GM21717 (cell line): ENCODE data around the gene MRTO4.
"Not testable (repeated sequence)": the region's sequence is repeated elsewhere in the genome, so short reads cannot be mapped to it uniquely, and the experiment has no call there.

Source experiments
- ATAC-seq: cut with Tn5 transposase; IDR thresholded peaks from one replicate; pipeline ENCODE4 v1.9.1; 2021; ENCODE audit warnings: mild to moderate bottlenecking, moderate library complexity; ENCODE audit not compliant: unreplicated experiment

MRTO4 gene

DNA sequence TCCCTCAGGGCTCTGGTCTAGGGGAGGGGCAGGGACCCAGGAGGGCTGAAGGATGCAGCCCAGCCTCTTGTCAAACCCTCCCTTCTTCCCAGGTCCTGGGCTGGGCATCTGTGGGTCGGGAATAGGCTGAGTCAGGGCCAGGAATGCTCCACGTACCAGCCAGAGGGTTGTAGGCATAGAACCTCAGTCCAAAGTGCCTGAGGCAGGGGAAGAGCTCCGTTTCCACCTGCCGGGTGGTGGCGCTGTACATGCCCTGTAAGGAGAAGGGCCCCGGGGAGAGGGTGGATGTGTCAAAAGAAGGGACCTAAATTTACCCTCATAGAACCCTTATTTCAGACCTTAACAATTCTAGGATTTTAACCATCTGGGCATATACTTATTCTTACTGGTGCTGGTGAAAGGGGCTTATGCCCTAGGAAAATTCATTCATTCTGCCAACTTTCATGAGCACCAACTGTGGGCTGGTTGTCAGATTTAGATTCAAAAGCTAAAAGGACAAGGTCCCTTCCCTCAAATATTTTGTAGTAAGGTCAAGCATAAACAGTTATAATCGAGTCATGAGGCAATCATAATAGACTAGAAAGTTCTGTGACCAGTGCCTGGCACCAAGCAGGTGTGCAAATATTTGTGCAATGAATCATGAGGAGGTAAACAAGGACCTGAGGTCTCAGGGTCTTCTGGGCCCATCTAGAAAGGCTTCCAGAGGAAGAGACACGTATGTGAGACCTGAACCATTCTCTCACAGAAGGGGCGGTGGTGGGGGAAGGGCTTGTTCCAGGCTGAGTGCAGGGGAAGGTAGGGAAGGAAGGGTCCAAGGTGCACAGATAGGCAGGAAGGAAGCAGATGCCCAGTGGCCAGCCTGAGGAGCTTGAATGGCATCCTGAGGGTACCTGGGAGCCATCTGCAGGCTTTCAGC lies 18.1 kb downstream of the MRTO4 start:
- ATAC-seq, result not testable (repeated sequence)

DNA sequence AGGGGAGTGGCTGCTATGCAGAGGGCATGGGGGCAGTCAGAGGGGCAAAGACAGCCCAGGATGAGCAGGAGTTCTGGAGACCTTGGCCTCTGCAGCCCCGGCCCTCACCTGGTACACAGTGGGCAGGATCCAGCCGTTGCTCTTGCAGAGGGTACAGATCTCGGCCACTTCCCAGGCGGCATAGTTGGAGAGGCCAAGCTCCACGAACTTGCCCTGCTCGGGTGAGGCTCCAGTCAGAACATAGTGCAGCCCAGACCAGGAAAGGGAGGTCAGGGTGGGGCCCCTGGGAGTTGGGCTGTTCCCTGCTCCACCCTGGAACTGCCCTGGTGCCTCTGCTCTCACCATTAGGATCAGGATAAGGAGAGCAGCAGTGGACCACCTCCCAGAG lies 18.7 kb downstream of the MRTO4 start:
- not testable (repeated sequence) for ATAC-seq

DNA sequence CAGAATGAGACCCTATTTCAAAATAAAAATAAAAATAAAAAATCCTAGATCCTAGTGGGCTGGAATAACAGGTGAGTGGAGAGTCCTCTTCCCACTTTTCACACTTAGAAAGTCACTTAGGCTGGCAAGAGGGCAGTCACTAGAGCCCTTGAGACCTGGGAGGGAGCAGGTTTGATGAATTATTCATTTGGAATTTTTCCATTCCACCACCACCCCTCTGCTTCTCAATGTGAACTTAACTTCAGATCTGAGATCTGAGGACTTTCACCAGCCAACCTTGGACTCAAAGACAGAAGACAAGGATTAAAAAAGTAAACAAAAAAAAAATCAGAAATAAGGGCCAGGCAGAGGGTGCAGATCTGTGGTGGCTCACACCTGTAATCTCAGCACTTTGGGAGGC lies 20.5 kb downstream of the MRTO4 start:
- ATAC-seq, result no peak

DNA sequence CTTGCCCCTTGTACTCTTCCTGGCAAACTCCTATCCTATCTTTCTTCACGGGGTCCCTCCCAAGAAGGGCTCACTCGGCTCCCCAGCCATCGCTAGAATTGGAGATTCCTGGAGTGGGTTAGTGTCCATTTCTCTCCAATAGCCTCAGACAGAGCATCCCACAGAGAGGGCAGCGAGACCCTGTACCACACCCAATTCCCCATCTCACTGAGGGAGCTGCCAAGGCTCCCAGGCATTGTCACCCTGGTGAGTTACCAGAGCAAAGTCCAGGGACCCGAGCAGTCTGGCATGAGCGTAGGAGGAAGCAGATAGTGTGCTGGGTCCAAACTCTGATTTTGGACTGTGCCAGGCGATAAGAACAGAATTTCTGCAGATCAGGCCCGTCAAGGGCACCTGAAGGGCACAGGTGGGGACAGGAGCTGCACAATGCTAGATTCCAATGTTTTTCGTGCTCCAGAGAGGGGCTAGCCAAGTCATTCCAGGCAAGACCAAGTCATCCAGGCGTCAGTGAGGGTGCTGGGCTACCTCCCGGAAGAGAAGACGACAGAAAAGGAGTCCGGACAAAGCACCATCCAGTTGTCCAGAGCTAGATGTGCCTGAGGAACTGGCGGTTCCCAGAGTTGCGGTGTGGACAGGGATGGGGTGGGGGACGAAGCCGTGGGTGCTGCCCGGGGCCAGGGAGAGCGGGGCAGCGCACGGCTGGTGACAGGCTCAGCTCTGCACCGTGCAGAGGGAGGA lies 21.7 kb downstream of the MRTO4 start:
- no peak for ATAC-seq

DNA sequence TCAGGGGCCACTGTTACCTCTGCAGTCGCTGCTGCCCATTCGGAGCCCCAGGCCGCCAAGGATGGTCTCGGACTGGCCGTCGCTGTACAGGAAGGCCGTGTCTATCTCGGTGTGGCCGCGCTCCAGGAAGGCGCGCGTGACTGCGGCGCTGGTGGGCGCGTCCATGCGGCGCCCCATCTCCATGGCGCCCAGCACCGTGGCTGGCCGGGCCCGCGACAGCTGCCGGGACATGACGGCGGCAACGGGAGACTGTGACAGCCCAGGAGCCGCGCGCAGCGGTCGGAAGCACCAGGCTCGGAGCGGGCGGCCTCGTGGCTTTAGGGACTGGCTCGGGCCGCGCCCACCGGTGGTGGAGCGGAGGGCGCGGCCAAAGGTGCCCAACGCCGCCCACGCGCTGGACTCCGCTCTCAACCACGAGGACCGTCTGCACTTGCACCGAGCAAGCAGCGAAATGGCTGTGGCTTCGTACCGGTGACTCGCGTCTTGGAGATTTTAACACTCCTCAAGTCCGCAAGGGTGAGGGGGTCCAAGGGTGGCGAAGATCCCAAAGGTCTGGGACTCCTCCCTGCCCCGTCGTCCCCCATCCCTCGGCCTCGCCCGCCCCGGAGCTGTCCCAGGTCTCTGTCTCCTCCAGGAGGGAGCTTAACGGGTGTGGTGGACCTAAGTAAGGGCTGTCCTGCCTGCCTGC lies 22.4 kb downstream of the MRTO4 start:
- ATAC-seq, result not testable (repeated sequence)

DNA sequence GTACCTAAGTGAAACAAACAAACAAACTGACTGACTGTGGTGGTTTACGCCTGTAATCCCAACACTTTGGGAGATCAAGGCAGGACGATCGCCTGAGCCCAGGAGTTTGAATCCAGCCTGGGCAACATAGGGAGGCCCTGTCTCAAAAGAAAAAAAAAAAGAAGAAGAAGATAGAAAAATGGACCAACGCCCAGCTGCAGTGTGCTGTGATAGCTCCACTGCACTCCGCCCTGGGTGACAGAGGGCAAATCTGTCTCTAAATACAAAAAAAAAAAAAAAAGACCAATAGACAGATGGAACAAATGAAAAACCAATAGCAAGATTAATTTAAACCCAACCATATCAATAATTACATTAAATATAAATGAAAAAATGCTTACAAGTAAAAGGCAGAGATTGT lies 23.0 kb downstream of the MRTO4 start:
- ATAC-seq, result no peak

DNA sequence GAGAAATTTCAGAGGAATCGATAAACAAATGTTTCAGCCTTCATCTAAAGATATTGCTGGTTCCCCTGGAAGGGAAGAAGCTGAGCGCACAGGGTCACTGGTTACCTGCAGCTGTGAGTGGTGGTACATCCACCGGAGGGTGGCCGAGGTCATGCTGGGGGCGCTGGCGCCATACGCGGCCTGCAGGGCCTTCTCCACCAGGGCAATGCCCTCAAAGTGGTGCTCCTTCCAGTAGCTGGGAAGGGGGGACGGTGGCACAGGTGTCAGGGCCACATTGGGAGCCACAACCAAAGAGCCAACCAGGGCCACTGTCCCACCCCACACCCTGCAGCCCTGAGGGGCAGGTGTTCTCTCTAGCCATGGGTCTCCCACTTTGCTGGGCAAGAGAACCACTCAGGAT lies 32.3 kb downstream of the MRTO4 start:
- ATAC-seq, result no peak

DNA sequence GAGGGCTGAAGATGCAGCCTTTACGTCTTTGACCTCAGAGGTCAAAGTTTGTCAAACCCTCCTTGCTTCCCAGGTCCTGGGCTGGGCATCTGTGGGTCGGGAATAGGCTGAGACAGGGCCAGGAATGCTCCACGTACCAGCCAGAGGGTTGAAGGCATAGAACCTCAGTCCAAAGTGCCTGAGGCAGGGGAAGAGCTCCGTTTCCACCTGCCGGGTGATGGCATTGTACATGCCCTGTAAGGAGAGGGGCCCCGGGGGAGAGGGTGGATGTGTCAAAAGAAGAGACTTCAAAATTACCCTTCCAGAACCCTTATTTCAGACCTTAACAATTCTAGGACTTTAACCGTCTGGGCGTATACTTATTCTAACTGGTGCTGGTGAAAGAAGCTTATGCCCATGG lies 33.3 kb downstream of the MRTO4 start:
- no peak for ATAC-seq

DNA sequence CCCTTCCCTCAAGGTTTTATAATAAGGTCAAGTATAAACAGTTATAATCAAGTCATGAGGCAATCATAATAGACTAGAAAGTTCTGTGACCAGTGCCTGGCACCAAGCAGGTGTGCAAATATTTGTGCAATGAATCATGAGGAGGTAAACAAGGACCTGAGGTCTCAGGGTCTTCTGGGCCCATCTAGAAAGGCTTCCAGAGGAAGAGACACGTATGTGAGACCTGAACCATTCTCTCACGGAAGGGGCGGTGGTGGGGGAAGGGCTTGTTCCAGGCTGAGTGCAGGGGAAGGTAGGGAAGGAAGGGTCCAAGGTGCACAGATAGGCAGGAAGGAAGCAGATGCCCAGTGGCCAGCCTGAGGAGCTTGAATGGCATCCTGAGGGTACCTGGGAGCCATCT lies 33.8 kb downstream of the MRTO4 start:
- ATAC-seq, result not testable (repeated sequence)

DNA sequence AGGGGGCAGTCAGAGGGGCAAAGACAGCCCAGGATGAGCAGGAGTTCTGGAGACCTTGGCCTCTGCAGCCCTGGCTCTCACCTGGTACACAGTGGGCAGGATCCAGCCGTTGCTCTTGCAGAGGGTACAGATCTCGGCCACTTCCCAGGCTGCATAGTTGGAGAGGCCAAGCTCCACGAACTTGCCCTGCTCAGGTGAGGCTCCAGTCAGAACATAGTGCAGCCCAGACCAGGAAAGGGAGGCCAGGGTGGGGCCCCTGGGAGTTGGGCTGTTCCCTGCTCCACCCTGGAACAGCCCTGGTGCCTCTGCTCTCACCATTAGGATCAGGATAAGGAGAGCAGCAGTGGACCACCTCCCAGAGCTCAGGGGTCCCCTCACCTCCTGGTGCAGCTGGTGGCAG lies 34.2 kb downstream of the MRTO4 start:
- not testable (repeated sequence) for ATAC-seq

DNA sequence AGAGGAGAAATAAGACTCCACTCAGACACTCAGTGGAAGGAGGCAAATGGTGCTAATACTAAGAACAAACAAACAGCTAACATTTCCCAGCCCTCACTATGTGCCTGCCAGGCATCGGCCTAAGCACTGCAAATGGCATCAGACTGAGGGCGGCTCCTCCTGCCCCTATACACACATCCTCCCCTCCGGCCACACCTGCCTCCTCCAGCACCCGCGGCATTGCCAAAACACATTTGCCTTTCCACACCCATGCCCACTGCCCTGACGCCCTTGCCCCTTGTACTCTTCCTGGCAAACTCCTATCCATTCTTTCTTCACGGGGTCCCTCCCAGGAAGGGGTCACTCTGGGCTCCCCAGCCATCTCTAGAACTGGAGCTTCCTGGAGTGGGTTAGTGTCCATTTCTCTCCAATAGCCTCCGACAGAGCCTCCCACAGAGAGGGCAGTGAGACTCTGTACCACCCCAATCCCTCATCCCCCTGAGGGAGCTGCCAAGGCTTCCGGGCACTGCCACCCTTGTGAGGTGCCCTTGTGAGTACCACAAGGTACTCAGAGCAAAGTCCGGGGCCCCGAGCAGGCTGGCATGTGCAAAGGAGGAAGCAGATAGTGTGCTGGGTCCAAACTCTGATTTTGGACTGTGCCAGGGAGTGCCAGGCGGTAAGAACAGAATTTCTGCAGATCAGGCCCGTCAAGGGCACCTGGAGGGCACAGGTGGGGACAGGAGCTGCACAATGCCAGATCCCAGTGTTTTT lies 36.0 kb downstream of the MRTO4 start:
- ATAC-seq, result no peak

DNA sequence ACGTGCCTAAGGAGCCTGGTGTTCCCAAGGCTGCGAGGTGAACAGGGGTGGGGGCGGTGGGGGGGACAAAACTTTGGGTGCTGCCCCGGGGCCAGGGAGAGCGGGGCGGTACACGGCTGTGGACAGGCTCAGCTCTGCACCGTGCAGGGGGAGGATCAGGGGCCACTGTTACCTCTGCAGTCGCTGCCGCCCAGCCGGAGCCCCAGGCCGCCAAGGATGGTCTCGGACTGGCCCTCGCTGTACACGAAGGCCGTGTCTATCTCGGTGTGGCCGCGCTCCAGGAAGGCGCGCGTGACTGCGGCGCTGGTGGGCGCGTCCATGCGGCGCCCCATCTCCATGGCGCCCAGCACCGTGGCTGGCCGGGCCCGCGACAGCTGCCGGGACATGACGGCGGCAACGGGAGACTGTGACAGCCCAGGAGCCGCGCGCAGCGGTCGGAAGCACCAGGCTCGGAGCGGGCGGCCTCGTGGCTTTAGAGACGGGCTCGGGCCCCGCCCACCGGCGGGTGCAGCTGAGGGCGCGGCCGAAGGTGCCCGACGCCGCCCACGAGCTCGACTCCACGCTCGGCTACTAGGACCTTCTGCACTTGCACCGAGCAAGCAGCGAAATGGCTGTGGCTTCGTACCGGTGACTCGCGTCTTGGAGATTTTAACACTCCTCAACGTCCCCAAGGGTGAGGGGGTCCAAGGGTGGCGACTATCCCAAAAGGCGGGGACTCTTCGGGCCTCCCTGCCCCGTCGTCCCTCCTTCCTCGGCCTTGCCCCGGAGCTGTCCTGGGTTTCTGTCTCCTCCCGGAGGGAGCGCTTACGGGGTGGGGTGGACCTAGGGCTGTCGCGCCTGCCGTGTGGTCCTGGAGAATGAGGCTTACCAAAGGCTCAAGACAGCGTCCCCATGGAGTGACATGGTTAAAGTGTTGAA lies 37.0 kb downstream of the MRTO4 start, which contains the start of gene AKR7A3:
Gene AKR7A3 (minus strand): TSS at position 447 of the 918 bp plus-strand sequence. CDS start 61 bp downstream, at position 386.
- ATAC-seq, result not testable (repeated sequence)

DNA sequence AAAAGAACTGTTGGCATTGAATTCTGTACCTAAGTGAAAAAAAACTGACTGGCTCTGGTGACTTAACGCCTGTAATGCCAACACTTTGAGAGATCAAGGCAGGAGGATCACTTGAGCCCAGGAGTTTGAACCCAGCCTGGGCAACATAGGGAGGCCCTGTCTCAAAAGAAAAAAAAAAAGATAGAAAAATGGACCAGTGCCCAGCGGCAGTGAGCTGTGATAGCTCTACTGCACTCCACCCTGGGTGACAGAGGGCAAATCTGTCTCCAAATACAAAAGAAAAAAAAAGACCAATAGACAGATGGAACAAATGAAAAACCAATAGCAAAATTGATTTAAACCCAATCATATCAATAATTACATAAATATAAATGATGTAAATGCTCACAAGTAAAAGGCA lies 37.6 kb downstream of the MRTO4 start:
- ATAC-seq, result no peak

DNA sequence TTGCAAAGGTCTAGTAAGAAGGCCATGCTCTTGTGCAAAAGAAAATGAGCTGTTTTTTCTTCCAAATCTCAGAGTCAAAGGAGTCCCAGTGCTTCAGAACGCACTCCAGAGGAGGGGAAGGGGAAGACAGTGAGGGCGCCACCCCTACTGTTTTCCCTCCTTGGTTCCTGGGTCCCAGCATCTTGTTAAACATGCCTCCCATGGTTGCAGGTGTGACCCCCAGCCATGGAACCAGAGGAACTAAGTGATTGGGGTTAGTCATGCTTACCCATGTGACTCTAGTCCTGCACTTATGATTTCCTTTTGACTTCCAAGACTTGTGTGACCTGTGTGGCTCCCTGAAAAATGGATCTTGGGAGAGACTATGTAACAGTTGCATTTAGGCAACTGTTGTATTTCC lies 43.0 kb downstream of the MRTO4 start:
- no peak for ATAC-seq

DNA sequence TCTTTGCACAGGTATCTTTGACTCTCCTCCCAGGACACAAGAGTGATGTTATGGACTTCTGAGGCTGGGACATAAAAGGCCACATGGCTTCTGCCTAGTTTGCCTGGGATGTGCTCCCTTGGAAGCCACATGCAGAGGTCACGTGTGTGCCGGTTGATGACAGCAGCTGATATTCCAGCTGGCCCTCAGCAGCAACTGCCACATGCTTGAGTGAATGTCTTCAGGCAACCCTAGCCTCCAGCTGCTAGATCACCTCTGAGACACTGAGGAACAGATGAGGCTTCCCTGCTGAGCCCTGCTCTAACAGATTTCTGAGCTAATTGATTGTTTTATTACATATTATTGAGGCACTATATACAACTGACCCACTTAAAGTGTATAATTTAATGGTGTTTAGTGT lies 48.6 kb downstream of the MRTO4 start:
- no peak for ATAC-seq

DNA sequence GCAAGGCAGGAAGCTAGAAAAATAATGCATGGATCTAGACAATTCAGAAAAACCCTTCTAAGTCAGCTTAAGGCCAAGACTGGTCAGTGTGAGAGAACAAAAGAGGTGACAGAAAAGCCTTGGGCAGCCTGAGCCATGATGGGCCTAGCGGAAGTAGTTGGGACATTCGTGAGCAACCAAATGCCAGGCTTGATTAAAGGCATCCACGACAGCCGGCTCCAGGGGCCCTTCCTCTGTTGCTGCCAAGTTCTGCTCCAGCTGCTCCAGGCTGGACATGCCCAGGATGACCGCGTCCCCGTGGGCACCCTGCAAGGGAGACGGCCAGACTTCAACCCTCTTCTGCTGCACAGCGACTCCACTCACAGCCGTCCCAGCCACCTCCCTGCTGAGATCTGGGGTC lies 52.5 kb downstream of the MRTO4 start:
- not testable (repeated sequence) for ATAC-seq

DNA sequence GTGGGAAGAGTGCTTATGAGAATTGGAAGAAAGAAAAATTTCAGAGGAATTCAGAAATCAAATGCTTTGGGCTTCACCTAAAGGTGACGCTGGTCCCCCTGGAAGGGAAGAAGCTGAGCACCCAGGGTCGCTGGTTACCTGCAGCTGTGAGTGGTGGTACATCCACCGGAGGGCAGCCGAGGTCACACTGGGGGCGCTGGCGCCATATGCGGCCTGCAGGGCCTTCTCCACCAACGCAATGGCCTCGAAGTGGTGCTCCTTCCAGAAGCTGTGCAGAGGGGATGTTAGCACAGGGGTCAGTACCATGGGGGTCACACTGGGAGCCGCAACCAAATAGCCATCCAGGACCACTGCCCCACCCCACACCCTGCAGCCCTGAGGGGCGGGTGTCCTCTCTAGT lies 54.3 kb downstream of the MRTO4 start:
- no peak for ATAC-seq

DNA sequence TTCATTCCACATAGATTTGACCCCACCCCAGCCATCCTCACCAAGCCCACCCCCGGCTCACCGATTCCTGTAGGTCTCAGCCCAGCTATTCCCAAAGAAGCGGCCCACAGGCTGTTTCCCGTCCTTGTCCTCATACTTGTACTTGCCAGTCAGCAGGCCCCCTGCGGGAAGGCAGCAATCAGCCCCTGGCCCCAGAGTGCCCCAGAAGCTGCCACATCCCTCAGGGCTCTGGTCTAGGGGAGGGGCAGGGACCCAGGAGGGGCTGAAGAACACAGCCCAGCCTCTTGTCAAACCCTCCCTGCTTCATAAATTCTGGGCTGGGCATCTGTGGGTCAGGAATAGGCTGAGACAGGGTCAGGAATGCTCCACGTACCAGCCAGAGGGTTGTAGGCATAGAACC lies 55.3 kb downstream of the MRTO4 start:
- ATAC-seq, result no peak

DNA sequence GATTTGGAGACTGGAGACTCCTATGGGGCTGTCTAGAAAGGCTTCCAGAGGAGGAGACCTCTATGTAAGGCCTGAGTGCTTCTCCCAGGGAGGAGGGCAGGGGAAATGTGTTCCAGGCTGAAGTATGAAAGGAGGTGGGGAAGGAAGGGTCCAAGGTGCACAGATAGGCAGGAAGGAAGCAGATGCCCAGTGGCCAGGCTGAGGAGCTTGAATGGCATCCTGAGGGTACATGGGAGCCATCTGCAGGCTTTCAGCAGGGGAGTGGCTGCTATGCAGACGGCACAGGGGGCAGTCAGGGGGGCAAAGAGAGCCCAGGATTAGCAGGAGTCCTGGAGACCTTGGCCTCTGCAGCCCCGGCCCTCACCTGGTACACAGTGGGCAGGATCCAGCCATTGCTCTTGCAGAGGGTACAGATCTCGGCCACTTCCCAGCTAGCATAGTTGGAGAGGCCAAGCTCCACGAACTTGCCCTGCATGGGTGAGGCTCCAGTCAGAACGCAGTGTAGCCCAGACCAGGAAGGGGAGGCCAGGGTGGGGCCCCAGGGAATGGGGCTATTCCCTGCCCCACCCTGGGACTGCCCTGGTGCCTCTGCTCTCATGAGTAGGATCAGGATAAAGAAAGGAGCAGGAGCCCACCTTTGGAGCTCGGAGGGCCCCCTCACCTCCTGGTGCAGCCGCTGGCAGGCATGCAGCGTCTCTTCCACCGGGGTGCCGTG lies 56.3 kb downstream of the MRTO4 start:
- no peak for ATAC-seq
